ENCODE measurements around the gene RESP18. TPM values are rescaled to one million over a fixed set of nuclear protein-coding genes. Genes with fewer than 3 reads are reported as not detected.

The RESP18 gene
- total RNA-seq = not detected
- not detected for polyA plus RNA-seq
- total RNA-seq = not detected

DNA sequence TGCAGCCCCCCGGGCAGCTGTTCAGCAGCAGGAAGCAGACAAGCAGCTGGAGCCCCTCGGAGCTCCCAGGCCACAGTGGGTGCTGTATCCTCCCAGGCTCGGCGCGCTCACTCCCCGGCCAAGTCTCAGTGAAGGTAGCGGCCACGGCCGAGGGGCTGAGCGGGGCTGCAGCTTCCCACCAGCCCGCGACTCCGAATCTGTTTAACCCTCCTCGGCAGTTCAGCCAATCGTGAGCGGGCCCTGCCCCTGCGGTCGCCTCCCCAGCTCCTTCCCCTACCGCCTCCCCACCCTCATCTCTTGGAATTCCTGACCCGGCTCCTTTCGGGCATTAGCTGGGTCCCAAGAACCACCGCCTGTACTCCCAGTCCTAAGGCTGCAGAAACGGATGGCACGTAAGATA lies at the start of gene RESP18:
Gene RESP18, minus strand, starts transcription at position 203 of the 400 bp plus-strand sequence.
- Histone ChIP-seq H3K27me3 (ENCODE audit: control insufficient read depth in 2 of 2, insufficient read depth in 2 of 2, low read length in 2 of 2) (peaks cover 0 to 10% of the 10 kb centered on the region in 2 donors), H3K4me1 (ENCODE audit: control insufficient read depth in 2 of 2, insufficient read depth in 2 of 2, low read length in 2 of 2) (no peaks in the 10 kb centered on the region), H3K36me3 (ENCODE audit: control insufficient read depth in 2 of 3, insufficient read depth in 3 of 3, low read length in 3 of 3) (no peaks in the 10 kb centered on the region), H3K27ac (ENCODE audit: low read depth, low read length) (no peak within 1 kb of the TSS), H3K9me3 (ENCODE audit: control insufficient read depth in 2 of 3, low read length in 3 of 3) (peaks cover 0 to 5% (median 0%) of the 10 kb centered on the region in 3 experiments), H3K4me3 (ENCODE audit: low read length) (no peak within 1 kb of the TSS)
- POLR2A ChIA-PET = no interaction called here
- DNase-seq = no peak
- Mint-ChIP-seq H3K4me3 (peak within 1 kb of the TSS in 2 of 10 donors; percentile 66 to 67), H3K36me3 (peaks cover 0 to 21% (median 9%) of the 10 kb centered on the region in 5 donors), H3K27ac (no peak within 1 kb of the TSS), H3K9me3 (peaks cover 2 to 51% (median 20%) of the 10 kb centered on the region in 11 donors), H3K4me1 (peaks cover 0 to 9% (median 5%) of the 10 kb centered on the region in 7 donors), H3K27me3 (peaks cover 60 to 88% (median 72%) of the 10 kb centered on the region in 5 donors)
- intact Hi-C loops (cut with micrococcal nuclease) = no loop called here
- CTCF ChIA-PET = no interaction called here
- ATAC-seq = no peak

DNA sequence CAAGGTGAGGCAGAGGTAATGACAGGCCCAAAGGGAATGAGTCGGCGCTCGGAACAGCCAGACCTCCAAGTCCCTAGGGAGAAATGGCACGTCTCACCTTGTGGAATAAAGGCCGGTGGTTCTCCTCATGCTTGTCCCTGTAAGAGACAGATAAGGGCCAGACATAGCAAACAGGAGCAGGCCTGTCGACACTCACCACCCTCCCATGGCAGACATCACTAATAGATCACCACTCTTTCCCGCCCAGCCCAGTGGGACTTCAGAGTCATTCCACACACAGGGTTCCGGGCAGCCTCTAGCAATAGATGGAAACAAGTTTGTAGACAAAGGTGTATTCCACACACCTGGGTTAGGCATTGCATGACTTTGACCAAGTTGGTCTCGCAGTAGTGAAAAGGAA lies 48.9 kb upstream of the RESP18 start:
- DNase-seq (no peak), ATAC-seq (no peak)
- H3K27ac Mint-ChIP-seq = peak overlapping the region in 1 of 9 donors; percentile 41
- H3K27me3 ChIP-seq (ENCODE audit: control insufficient read depth in 2 of 2, insufficient read depth in 2 of 2, low read length in 2 of 2) = no peaks in the 10 kb centered on the region
- H3K27me3 Mint-ChIP-seq = no peaks in the 10 kb centered on the region
- no peak overlapping the region for H3K27ac ChIP-seq (ENCODE audit: low read depth, low read length)
- no peaks in the 10 kb centered on the region for H3K9me3 Mint-ChIP-seq
- H3K9me3 ChIP-seq (ENCODE audit: control insufficient read depth in 2 of 3, low read length in 3 of 3) = no peaks in the 10 kb centered on the region
- ChIA-PET POLR2A (no interaction called here), CTCF (interaction anchor here (0.6 kb wide), 1 partner anchor 79 kb away, joined by 3 read pairs; no protein-coding TSS in a partner anchor)
- intact Hi-C loops (cut with micrococcal nuclease) = no loop called here
- peaks cover 6 to 70% (median 20%) of the 10 kb centered on the region in 3 experiments for H3K36me3 ChIP-seq (ENCODE audit: control insufficient read depth in 2 of 3, insufficient read depth in 3 of 3, low read length in 3 of 3)
- H3K4me1 Mint-ChIP-seq = peaks cover 2 to 21% (median 17%) of the 10 kb centered on the region in 7 donors
- peaks cover 22 to 56% (median 27%) of the 10 kb centered on the region in 5 donors for H3K36me3 Mint-ChIP-seq
- H3K4me1 ChIP-seq (ENCODE audit: control insufficient read depth in 2 of 2, insufficient read depth in 2 of 2, low read length in 2 of 2) = peaks cover 3 to 7% of the 10 kb centered on the region in 2 donors
- no peak overlapping the region for H3K4me3 Mint-ChIP-seq
- H3K4me3 ChIP-seq (ENCODE audit: low read length) = no peak overlapping the region

DNA sequence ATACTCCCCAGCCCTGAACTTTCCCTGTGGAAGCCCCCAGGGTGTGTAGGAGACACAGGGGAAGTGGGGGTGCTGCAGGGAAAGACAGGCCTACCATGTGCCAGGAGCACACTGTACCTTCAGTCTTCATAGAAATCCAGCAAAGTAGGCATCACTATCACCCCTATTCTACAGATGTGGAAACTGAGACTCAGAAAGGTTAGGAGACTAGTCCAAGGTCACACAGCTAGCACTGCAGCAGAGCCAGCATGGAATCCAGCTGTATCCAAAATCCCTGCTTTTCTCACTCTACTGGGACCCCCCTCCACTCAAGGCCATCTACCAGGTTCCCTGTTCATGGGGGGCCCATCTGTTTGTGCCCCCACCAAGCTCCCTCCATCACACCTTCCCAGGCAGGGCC lies 48.4 kb upstream of the RESP18 start:
- ChIA-PET POLR2A (no interaction called here), CTCF (interaction anchor here (0.6 kb wide), 1 partner anchor 78 kb away, joined by 3 read pairs; no protein-coding TSS in a partner anchor)
- H3K9me3 ChIP-seq (ENCODE audit: control insufficient read depth in 2 of 3, low read length in 3 of 3) = no peaks in the 10 kb centered on the region
- H3K4me3 ChIP-seq (ENCODE audit: low read length) = no peak overlapping the region
- H3K36me3 Mint-ChIP-seq = peaks cover 22 to 51% (median 27%) of the 10 kb centered on the region in 5 donors
- H3K4me3 Mint-ChIP-seq = no peak overlapping the region
- H3K27ac ChIP-seq (ENCODE audit: low read depth, low read length) = no peak overlapping the region
- peaks cover 0 to 16% (median 14%) of the 10 kb centered on the region in 7 donors for H3K4me1 Mint-ChIP-seq
- H3K27me3 ChIP-seq (ENCODE audit: control insufficient read depth in 2 of 2, insufficient read depth in 2 of 2, low read length in 2 of 2) = no peaks in the 10 kb centered on the region
- intact Hi-C loops (cut with micrococcal nuclease) = no loop called here
- ATAC-seq = no peak
- peak overlapping the region in 1 of 9 donors; percentile 41 for H3K27ac Mint-ChIP-seq
- H3K36me3 ChIP-seq (ENCODE audit: control insufficient read depth in 2 of 3, insufficient read depth in 3 of 3, low read length in 3 of 3) = peaks cover 6 to 65% (median 16%) of the 10 kb centered on the region in 3 experiments
- no peaks in the 10 kb centered on the region for H3K9me3 Mint-ChIP-seq
- DNase-seq = no peak
- H3K27me3 Mint-ChIP-seq = no peaks in the 10 kb centered on the region
- peaks cover 0 to 2% of the 10 kb centered on the region in 2 donors for H3K4me1 ChIP-seq (ENCODE audit: control insufficient read depth in 2 of 2, insufficient read depth in 2 of 2, low read length in 2 of 2)

DNA sequence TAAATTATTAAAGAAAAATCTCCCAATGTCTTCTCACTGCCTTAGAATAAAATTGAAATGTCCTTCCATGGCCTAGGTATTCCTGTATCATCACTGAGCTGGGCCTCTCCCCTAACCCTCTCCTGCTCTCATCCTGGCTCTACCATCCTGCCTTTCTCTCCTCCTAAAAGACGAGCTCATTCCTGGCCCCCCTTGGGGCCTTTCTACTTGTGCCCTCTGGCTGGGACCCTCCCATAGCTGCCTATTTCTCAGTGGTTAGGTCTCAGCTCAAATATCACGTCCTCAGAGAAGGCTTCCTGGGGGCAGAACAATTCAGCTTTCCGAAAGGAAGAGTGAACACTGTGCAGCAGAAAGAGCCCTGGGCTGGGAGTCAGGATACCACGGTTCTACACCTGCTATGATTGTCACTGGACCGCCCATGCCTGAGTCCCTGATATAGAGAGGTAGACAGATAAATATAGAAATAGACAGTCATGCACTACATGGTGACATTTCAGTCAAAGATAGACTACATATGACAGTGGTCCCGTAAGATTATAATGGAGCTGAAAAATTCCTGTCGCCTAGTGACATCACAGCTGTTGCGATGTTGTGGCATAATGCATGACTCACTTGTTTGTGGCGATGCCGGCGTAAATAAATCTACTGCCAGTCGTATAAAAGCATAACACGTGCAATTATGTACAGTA lies 45.8 kb upstream of the RESP18 start:
- CTCF ChIA-PET = no interaction called here
- Mint-ChIP-seq H3K27ac (no peak overlapping the region), H3K4me3 (no peak overlapping the region), H3K27me3 (no peaks in the 10 kb centered on the region), H3K4me1 (peaks cover 0 to 2% (median 0%) of the 10 kb centered on the region in 7 donors), H3K9me3 (no peaks in the 10 kb centered on the region), H3K36me3 (peaks cover 17 to 51% (median 30%) of the 10 kb centered on the region in 5 donors)
- no peaks in the 10 kb centered on the region for H3K27me3 ChIP-seq (ENCODE audit: control insufficient read depth in 2 of 2, insufficient read depth in 2 of 2, low read length in 2 of 2)
- ATAC-seq = no peak
- peaks cover 0 to 60% (median 13%) of the 10 kb centered on the region in 3 experiments for H3K36me3 ChIP-seq (ENCODE audit: control insufficient read depth in 2 of 3, insufficient read depth in 3 of 3, low read length in 3 of 3)
- intact Hi-C loops (cut with micrococcal nuclease) = no loop called here
- DNase-seq = no peak
- POLR2A ChIA-PET = no interaction called here
- no peak overlapping the region for H3K4me3 ChIP-seq (ENCODE audit: low read length)
- no peak overlapping the region for H3K27ac ChIP-seq (ENCODE audit: low read depth, low read length)
- no peaks in the 10 kb centered on the region for H3K9me3 ChIP-seq (ENCODE audit: control insufficient read depth in 2 of 3, low read length in 3 of 3)
- no peaks in the 10 kb centered on the region for H3K4me1 ChIP-seq (ENCODE audit: control insufficient read depth in 2 of 2, insufficient read depth in 2 of 2, low read length in 2 of 2)

DNA sequence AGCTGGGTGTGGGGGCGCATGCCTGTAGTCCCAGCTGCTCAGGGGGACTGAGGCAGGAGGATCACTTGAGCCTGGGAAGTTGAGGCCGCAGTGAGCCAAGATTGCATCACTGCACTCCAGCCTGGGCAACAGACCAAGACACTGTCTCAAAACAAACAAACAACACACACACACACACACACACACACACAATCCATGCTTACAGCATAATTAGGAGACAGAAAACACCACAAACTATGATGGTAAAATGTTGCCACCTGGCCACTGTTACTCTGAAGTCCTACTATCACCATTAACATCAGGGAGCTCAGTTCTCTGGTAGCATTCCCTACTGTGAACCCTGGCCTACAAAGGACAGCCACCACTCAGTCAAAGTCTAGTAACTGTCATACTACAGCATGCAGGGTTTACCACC lies 36.9 kb upstream of the RESP18 start:
- H3K4me3 Mint-ChIP-seq = no peak overlapping the region
- H3K9me3 Mint-ChIP-seq = no peaks in the 10 kb centered on the region
- H3K27ac ChIP-seq (ENCODE audit: low read depth, low read length) = no peak overlapping the region
- peaks cover 0 to 8% (median 0%) of the 10 kb centered on the region in 7 donors for H3K4me1 Mint-ChIP-seq
- peak overlapping the region in 1 of 9 donors; percentile 51 for H3K27ac Mint-ChIP-seq
- H3K36me3 ChIP-seq (ENCODE audit: control insufficient read depth in 2 of 3, insufficient read depth in 3 of 3, low read length in 3 of 3) = peaks cover 0 to 11% (median 0%) of the 10 kb centered on the region in 3 experiments
- no peaks in the 10 kb centered on the region for H3K27me3 Mint-ChIP-seq
- intact Hi-C loops (cut with micrococcal nuclease) = no loop called here
- H3K9me3 ChIP-seq (ENCODE audit: control insufficient read depth in 2 of 3, low read length in 3 of 3) = no peaks in the 10 kb centered on the region
- ChIA-PET POLR2A (interaction anchor here (0.7 kb wide), 2 partner anchors 8 to 15 kb away, joined by 3 read pairs; no protein-coding TSS in a partner anchor), CTCF (interaction anchor here (0.6 to 0.8 kb wide), 2 partner anchors 23 to 721 kb away, joined by 3 to 4 read pairs; no protein-coding TSS in a partner anchor)
- no peak for DNase-seq
- H3K27me3 ChIP-seq (ENCODE audit: control insufficient read depth in 2 of 2, insufficient read depth in 2 of 2, low read length in 2 of 2) = no peaks in the 10 kb centered on the region
- H3K4me3 ChIP-seq (ENCODE audit: low read length) = no peak overlapping the region
- ATAC-seq = no peak
- no peaks in the 10 kb centered on the region for H3K4me1 ChIP-seq (ENCODE audit: control insufficient read depth in 2 of 2, insufficient read depth in 2 of 2, low read length in 2 of 2)
- H3K36me3 Mint-ChIP-seq = peaks cover 0 to 23% (median 10%) of the 10 kb centered on the region in 5 donors

DNA sequence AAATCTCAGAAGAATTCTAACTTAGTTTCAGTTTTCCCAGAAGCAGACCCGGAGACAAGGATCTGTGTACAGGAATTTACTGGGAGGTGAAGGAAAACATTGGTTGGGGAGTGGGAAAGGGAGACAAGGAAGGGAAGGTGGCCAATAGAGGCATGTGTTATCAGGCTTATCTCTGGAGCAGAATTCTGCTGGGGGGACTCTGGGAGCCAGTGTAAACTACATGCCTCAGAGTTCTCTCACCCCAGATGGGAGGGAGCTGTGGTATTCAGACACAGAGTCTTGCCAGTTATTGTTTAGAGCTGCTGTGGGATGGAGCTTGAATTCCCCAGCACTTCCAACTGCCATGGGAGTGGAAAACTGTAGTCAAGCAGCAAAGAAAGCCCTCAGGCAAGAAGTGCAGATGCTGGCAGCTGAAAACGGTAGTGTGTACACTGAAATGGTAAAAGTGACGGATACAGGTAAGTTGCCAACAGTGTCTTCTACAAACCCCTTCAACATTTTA lies 36.2 kb upstream of the RESP18 start:
- H3K27me3 Mint-ChIP-seq = no peaks in the 10 kb centered on the region
- H3K27ac Mint-ChIP-seq = no peak overlapping the region
- no peak for ATAC-seq
- Histone ChIP-seq H3K27ac (ENCODE audit: low read depth, low read length) (no peak overlapping the region), H3K9me3 (ENCODE audit: control insufficient read depth in 2 of 3, low read length in 3 of 3) (no peaks in the 10 kb centered on the region), H3K27me3 (ENCODE audit: control insufficient read depth in 2 of 2, insufficient read depth in 2 of 2, low read length in 2 of 2) (no peaks in the 10 kb centered on the region), H3K36me3 (ENCODE audit: control insufficient read depth in 2 of 3, insufficient read depth in 3 of 3, low read length in 3 of 3) (peaks cover 0 to 4% (median 0%) of the 10 kb centered on the region in 3 experiments), H3K4me1 (ENCODE audit: control insufficient read depth in 2 of 2, insufficient read depth in 2 of 2, low read length in 2 of 2) (no peaks in the 10 kb centered on the region), H3K4me3 (ENCODE audit: low read length) (no peak overlapping the region)
- no peak for DNase-seq
- ChIA-PET CTCF (interaction anchor here (0.6 to 0.8 kb wide), 2 partner anchors 23 to 721 kb away, joined by 3 to 4 read pairs; no protein-coding TSS in a partner anchor), POLR2A (interaction anchor here (0.7 kb wide), 1 partner anchor 16 kb away, joined by 3 read pairs; no protein-coding TSS in a partner anchor)
- peaks cover 0 to 18% (median 9%) of the 10 kb centered on the region in 5 donors for H3K36me3 Mint-ChIP-seq
- H3K9me3 Mint-ChIP-seq = no peaks in the 10 kb centered on the region
- peaks cover 0 to 8% (median 0%) of the 10 kb centered on the region in 7 donors for H3K4me1 Mint-ChIP-seq
- H3K4me3 Mint-ChIP-seq = no peak overlapping the region
- intact Hi-C loops (cut with micrococcal nuclease) = no loop called here
